HG03103 (cell line): ENCODE results near the gene C3orf20.

Source experiments
- ATAC-seq: cut with Tn5 transposase; IDR thresholded peaks from one replicate; pipeline ENCODE4 v1.9.1; 2021; ENCODE audit warnings: low read depth; ENCODE audit not compliant: unreplicated experiment

C3orf20 gene

DNA sequence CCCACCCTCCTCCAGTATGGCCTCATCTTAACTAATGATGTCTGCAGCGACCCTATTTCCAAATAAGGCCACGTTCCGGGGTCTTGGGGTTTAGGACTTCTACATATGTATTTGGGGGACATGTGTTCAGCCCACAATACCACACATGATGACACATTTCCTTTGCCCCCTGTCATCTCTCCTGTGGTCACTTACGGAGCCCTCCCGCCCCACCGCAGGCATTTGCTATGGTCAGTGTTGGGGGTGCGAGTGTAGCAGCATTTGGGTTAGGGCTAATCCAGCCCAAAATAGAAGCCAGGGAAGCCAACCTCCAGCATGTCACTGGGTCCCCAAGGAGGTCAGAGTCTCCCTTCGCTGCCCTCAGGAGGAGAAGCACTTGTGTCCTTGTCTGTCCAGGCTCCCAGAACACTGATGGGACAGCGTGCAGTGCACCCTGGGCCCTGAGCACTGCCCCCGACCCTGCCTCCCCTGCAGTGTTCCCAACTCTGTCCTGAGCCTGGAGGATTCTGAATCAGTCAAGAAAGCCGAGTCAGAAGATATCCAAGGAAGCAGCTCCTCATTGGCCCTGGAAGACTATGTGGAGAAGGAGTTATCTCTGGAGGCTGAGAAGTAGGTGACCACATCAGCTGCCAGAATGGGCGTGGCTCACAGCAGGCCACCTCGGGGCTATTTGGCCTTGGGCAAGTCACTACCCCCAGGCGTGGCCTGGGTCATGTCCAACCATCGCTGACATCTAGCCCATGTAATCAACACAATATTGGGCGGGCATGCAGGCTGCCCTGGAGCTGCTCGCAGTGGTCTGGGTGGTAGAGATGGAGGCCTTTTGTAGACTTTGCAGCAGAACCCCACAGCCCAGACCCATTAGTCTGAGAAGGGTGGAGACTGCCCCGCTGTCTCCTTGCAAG, 96.9 kb downstream of the C3orf20 start:
- ATAC-seq = no peak

DNA sequence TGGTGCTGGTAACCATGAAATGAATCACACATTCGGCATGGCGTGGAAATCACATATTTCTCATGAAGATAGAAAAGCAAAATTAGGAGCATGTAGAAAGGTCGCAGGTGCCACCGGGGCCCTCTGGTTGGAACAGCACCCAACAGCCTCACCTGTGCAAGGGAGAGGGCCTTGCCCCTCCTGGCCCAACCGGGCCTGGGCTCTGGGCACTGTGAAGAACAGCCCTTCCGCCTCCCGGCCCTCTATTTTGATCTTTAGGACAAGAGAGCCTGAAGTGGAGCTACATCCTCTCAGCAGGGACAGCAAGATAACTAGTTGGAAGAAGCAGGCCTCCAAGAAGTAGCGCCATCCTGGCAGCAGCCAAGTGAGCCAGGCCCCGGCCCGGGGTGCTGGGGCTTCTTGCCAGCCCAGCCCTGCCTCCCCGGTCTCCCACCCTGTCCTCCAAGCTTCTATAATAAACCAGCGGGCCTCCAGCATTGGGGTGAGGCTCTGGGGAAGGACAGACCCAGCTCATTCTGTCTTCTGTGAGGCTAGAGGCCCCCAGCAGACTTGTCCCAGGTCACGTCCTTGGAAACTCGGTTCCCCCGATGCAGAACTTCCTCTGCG, 97.7 kb downstream of the C3orf20 start:
- ATAC-seq = no peak

- ATAC-seq = no peak
These were observed 98.3 kb downstream of the C3orf20 start for GRCh38 chr3:14773281-14773680.

DNA sequence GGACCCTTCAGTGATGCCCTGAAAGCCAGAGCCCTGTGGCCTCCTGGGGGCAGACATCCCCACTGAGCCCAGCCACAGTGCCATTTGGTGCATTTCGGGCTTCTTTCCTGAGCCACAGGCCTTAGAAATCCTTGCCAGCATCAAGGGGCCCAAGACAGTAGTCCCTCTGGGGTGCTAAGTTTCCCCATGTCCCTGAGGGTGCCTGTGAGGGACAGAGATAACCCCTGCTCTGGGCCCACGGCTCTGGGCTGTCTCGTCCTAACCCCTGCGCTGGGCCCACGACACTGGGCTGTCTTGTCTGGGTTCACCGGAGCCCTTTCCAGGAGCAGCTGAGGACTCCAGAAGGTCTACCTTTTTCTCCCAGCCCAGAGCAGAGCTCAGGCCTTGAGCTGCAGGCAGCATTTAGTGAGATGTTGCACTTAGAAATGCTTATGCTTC, 98.8 kb downstream of the C3orf20 start:
- ATAC-seq = no peak

GRCh38 chr3:14774431-14774830, 99.5 kb downstream of the C3orf20 start:
- no peak for ATAC-seq

GRCh38 chr3:14775011-14775410, 100.1 kb downstream of the C3orf20 start:
- no peak for ATAC-seq

DNA sequence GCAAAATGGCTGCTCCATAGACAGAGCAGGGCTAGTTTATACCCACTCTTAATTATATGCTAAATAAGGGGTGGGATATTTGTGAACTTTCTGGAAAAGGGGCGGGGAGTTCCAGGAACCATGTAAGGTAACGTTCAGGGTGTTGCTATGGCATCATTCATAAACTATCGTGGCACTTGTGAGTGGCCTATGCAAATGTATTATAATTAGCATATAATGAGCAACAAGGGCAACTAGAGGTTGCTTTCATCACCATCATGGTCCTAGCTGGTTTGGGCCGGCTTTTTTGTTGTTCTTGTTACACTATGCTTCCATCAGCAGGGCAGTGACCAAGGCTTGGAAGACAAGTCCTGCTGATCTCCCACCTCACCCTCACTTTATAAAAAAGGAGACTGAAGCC, 100.6 kb downstream of the C3orf20 start:
- no peak for ATAC-seq

DNA sequence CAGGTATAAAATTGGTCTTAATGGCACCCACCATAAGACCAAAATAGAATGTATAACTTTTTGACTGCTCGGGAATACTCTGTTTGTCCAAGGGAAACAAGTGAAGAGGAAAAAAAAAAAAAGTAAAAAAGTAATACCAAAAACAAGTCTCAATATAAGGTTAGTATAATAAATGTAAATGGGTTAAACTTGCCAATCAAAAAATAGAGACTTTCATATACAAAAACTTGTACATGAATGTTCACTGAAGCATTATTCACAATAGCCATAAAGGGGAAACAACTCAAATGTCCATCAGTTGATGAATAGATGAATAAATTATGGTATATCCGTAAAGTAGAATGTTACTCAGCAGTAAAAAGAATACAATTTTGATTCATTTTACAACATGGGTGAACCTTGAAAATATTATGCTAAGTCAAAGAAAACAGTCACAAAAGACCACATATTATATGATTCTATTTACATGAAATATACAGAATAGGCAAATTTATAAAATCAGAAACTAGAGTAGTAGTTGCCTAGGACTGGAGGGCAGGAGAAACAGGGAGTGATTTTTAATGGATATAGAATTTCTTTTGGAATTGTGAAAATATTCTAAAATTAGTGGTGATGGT, 104.2 kb downstream of the C3orf20 start:
- ATAC-seq = no peak

GRCh38 chr3:14780927-14781507, 106.1 kb downstream of the C3orf20 start:
- ATAC-seq = no peak

DNA sequence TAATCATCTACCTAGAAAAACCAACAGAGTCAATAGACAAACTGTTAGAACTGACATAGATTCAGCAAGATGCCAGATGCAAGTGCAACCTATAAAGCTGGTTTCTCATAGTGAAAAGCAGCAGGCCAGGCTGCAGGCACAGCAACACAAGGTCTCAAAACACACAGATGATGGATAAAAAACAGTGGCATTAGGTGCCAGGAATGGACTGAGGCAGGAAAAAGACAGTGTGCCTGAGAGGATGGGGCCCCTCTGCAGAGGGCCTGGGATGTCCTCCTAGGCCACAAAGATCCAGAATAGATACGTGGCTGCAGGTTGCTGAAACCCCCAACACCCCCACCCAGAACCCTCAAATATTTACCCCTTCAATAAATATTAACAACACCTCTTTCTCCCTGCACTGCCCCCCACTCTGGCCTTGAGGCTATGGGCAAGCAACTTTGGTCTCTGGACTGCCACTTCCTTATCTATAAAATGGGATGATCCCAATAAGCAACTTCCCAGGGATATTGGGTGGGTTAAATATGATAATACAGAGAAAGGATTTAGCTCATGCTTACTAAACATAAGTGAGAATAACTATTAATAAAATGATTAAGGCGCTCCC, 108.6 kb downstream of the C3orf20 start:
- no peak for ATAC-seq

GRCh38 chr3:14784087-14784681, 109.2 kb downstream of the C3orf20 start:
- ATAC-seq = no peak

DNA sequence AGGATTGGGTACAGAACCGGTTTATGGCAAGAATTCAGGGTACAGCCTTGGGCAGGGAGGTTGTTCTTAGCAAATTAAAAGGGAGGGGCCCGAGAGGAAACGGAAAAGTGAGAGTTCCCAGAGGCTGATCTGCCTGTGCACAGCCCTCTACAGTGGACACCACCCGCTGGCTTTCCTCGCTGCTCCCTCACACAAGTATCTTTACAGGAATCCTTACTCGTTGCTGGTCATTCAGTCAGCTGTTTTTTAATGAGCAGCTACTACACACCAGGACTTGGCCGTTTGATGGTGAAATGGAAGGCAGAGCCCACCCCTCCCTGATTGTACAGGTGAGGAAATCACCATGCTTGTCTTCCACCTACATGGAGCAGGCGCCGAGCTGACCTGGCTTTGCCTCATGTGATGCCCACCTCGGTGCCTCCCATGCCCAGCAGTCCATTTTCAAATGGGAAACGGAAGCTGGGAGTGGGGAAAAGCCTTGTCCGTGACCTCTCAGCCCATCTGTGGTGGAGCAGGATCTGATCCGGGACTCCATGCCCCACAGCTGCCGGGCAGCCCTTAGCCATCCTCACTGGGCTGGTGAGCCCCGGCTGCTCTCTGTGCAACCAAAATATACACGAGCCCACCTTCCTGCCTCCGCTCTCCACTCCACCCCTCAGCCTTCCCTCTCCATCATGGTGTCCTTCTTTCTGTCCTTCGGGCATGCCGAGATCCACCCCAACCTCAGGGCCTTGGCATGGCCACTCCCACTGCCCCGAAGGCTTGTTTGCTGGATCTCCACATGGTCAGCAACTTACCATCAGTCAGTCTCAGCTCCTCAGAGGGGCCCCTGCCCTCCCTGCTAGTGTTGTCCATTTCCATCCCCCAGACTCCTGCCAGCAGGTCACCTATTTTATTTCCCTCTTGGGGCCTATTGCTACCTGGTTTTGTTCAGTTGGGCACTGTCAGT, 110.5 kb downstream of the C3orf20 start:
- ATAC-seq = no peak

GRCh38 chr3:14786369-14786768, 111.4 kb downstream of the C3orf20 start:
- ATAC-seq = no peak

- ATAC-seq = no peak
These were observed 112.7 kb downstream of the C3orf20 start for GRCh38 chr3:14787630-14788029.

GRCh38 chr3:14788644-14789043, 113.7 kb downstream of the C3orf20 start:
- ATAC-seq = no peak

DNA sequence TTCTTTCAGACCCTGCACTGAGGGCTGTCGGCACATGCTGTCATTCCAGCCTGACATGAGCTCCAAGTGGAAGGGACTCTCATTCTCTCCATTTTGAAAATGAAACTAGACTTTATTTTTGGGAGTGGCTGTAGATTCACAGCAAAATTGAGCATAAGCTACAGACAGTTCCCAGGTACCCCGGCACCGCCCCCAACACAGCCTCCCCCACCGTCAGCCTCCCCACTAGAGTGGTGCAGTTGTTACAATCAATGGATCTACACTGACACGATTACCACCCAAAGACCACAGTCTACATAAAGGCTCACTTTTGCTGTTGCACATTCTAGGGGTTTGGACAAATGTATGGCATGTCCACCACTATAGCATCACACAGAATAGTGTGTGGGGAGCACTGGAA, 114.3 kb downstream of the C3orf20 start:
- ATAC-seq = no peak

DNA sequence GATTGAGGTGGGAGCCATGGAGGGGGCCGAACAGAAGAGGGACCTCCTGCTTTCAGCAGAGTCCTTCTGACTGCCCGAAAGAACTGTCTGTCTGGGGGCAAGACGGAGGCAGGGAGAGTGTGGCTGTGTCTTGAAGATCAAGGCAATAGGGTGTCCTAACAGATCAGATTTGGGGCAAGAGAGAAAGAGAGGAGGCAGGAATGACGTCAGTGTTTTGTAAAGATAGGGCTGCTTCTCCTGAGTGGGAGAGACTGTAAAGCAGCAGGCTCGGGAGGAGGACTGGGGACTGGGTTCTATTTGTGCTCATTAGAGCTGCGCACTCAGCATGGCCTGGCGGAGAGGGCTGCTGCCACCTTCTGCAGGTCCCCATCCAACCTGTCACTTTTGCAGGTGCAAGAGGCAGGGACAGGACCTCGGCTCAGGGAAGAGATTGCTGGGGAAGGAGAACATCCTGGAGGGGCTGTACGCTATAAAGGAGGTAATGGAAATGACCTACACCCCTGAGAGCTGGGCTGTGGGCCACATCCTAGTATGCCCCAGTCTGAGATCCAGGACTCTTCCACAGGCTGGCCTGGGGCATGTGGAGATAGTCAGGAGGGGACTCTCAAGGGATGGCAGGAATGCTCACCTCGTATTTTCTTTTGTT, 114.8 kb downstream of the C3orf20 start:
- ATAC-seq = no peak

GRCh38 chr3:14791343-14791945, 116.5 kb downstream of the C3orf20 start:
- ATAC-seq = no peak
